Pancreas (tissue), 10 donors: ENCODE data around the gene UCK2. TPM values are rescaled to one million over a fixed set of nuclear protein-coding genes. Genes with fewer than 3 reads are reported as not detected.

Source experiments
- ATAC-seq, 4 donors: fragments of 200-7000 bp; cut with Tn5 transposase; one replicate each; pipeline versions ENCODE4 v1.8.0 to v1.9.1; 2020; ENCODE audit warnings: mild to moderate bottlenecking in 4 of 4, moderate library complexity in 4 of 4
- DNase-seq, 6 donors: peaks; one replicate each; pipeline ENCODE4 v3.0.0-alpha.2; 2020
- FAIRE-seq: peaks from 2 replicates; lab custom pipeline; 2012; peaks lifted over from hg19 to GRCh38; lab: Jason Lieb, UNC
- H3K27ac ChIP-seq, 4 donors: fragments of 200-600 bp; sonication (generic); 1 replicate in 3 of 4; 2 replicates in 1 of 4; pipeline versions ENCODE4 v1.5.0 to v1.8.0; 2020
- H3K27me3 ChIP-seq, 4 donors: fragments of 200-600 bp; one replicate each; pipeline ENCODE4 v1.8.0; 2021
- H3K36me3 ChIP-seq, 3 donors: fragments of 200-600 bp; sonication (generic) in 1 of 3; one replicate each; pipeline versions ENCODE4 v1.5.0 to v1.8.0; 2020 to 2021
- H3K4me1 ChIP-seq, 3 donors: fragments of 200-600 bp; one replicate each; pipeline ENCODE4 v1.8.0; 2021
- H3K4me3 ChIP-seq, 4 donors: fragments of 200-600 bp; sonication (generic) in 2 of 4; one replicate each; pipeline versions ENCODE4 v1.5.0 to v1.8.0; 2020 to 2021
- H3K9me3 ChIP-seq, 4 donors: fragments of 200-600 bp; one replicate each; pipeline ENCODE4 v1.8.0; 2021
- WGBS, 2 donors: extraction: QIAGEN DNeasy Blood & Tissue Kit; methylation state at CpG; one replicate each; pipeline ENCODE4 v1.1.7; 2013; 5-methylcytosine and 5-hydroxymethylcytosine counted together
- intact Hi-C, 3 donors: fragments of 100-400 bp; cut with DNase I; formaldehyde crosslinking; loops; one replicate each; pipeline versions ENCODE4 v1.11.1 to v1.14.2; 2022
- polyA plus RNA-seq, 2 donors: library from polyadenylated mRNA; stranded (reverse); fragments of 200-250 nt; gene quantifications; one replicate each; pipeline ENCODE4 v1.2.3, GENCODE V29; 2013
- total RNA-seq, 6 donors: library from RNA; stranded (reverse); fragmentation: NEBNext Ultra II Directional in 4 of 6; extraction: Animal tissue kit (Norgen Biotek cat#: 25700) in 4 of 6; gene quantifications; one replicate each; pipeline versions ENCODE4 v1.2.1 to v1.2.4, GENCODE V29; 2021 to 2023
- TF ChIP-seq, protein P1 (sequence below), 4 donors: fragments of 200-600 bp; sonication (generic) in 3 of 4; IDR thresholded peaks; one replicate each; pipeline versions ENCODE4 v1.5.0 to v1.8.0; 2021; ENCODE audit warnings: antibody characterized with exemption in 4 of 4
- donor health status: healthy with polysubstance abuse.
- donor health status: DM: no; HTN: no; CAD: no; lungs with moderate emphysema.
- donor health status: DM: no; HTN: no; CAD: no.
- donor health status: control.
- donor health status: control.
- donor health status: Bipolar disorder and iron deficiency.
- donor health status: DM: yes; HTN: yes; CAD: no.
- donor health status: DM: no; HTN: no; CAD: no.
- donor health status: DM: no; HTN: no; CAD: no.
- donor health status: DM: yes; HTN: yes; CAD: no.

The UCK2 gene
- total and polyA plus RNA-seq, 8 donors: 10.6 to 25.5 (median 15.5) TPM

DNA sequence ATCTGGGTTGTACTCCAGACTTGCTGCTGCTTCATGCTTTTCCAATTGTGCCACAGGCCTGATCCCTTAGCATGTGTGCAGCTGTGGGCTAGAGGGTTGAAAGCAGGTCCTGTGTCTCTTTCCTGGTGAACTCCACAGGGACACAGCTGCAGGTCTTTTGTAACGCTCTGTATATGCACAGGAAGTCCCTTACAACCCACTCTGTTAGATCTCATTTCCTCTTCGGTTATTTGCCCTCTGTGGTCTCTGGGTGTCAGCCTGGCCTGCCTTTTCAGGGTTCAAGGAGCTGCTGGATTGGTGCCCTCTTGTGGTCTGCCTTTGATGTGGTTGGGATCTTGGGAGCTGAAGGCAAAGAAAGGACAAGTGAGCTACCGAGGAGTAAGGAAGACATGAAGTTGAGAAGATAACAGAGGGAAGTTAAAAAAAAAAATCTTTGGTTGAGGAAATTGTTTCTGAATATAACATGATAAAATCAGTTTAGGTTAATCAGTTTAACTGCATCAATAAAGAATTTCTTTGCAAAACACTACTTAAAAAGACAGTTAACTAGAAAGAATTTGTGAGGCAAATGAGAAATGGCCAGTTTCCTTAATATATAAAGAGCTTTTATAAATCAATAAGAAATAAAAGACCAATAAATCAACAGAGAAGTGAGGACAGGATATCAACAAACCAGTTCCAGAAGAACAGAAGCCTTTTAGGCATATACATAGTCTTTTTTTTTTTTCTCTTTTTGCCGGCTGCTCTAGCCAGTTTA lies 44.1 kb downstream of the UCK2 start:
- FAIRE-seq: no peak
- TF ChIP-seq, protein P1, sequence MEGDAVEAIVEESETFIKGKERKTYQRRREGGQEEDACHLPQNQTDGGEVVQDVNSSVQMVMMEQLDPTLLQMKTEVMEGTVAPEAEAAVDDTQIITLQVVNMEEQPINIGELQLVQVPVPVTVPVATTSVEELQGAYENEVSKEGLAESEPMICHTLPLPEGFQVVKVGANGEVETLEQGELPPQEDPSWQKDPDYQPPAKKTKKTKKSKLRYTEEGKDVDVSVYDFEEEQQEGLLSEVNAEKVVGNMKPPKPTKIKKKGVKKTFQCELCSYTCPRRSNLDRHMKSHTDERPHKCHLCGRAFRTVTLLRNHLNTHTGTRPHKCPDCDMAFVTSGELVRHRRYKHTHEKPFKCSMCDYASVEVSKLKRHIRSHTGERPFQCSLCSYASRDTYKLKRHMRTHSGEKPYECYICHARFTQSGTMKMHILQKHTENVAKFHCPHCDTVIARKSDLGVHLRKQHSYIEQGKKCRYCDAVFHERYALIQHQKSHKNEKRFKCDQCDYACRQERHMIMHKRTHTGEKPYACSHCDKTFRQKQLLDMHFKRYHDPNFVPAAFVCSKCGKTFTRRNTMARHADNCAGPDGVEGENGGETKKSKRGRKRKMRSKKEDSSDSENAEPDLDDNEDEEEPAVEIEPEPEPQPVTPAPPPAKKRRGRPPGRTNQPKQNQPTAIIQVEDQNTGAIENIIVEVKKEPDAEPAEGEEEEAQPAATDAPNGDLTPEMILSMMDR (IDR thresholded peaks at IDR 0.05): no peak

DNA sequence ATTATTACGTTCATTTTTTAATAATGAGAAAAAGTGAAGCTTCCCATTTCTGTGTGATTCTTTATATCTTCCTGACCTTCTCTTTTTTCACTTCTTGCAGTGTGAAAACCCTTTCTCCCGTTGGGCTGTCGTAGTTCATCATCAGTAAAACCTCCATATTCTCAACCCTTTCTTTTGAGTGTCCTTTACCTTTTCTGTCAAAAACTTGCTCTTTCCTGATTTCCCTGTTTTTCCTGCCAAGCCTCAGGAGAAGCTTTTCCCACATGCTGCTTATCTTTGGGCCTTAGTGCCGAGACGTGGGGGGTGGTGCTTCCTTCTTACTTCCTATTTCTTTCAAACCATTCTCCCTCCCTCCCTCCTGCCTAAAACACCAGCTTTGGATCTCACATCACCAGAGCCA lies 46.1 kb downstream of the UCK2 start:
- TF ChIP-seq, protein P1 (IDR thresholded peaks at IDR 0.05): no peak
- intact Hi-C loops: no loop called here
- ATAC-seq: no peak
- H3K36me3 ChIP-seq: no peaks in the 10 kb centered on the region
- no peak overlapping the region for H3K4me3 ChIP-seq
- H3K27me3 ChIP-seq: no peaks in the 10 kb centered on the region
- H3K4me1 ChIP-seq: peaks cover 10 to 23% (median 21%) of the 10 kb centered on the region in 3 donors
- 84 to 88% methylated on average over 5 of the region's 5 CpGs for WGBS, 2 donors
- no peak for FAIRE-seq
- H3K9me3 ChIP-seq: no peaks in the 10 kb centered on the region
- no peak overlapping the region for H3K27ac ChIP-seq
- DNase-seq: no peak

More for the DNA sequence above, 44.1 kb downstream of the UCK2 start:
- H3K27me3 ChIP-seq: no peaks in the 10 kb centered on the region
- no peaks in the 10 kb centered on the region for H3K9me3 ChIP-seq
- H3K36me3 ChIP-seq: no peaks in the 10 kb centered on the region
- ATAC-seq: peak; percentile 20 to 72 (median 46)
- H3K4me3 ChIP-seq: no peak overlapping the region
- no peak overlapping the region for H3K27ac ChIP-seq
- H3K4me1 ChIP-seq: peaks cover 8 to 17% (median 14%) of the 10 kb centered on the region in 3 donors
- WGBS, 2 donors: 54% methylated on average over 4 of the region's 4 CpGs
- intact Hi-C loops: no loop called here
- DNase-seq: peak in 1 of 6 donors; percentile 48

DNA sequence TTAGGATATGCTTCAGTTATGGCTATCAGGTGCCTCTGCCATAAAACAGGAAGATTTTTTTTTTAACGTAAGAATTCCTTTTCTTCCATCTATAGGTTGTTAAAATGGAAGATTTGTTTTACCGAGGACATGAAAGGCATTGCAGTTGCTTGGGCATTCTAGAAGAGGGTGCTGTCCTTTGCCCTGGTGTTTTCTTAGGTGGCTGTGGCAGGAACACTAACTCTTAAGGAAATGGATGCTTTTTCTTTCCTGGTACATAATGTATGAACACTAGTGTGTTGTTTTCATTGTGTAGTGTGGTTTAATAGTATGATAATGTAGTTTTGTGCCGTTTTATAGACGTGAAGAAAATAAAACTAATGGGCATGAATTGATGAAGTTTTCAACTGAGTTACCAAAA lies 47.2 kb downstream of the UCK2 start:
- intact Hi-C loops: no loop called here
- H3K9me3 ChIP-seq: no peaks in the 10 kb centered on the region
- H3K36me3 ChIP-seq: no peaks in the 10 kb centered on the region
- TF ChIP-seq, protein P1 (IDR thresholded peaks at IDR 0.05): no peak
- DNase-seq (no peak), FAIRE-seq (no peak), ATAC-seq (no peak)
- H3K27ac ChIP-seq: peak overlapping the region in 1 of 4 donors; percentile 73
- H3K4me3 ChIP-seq: no peak overlapping the region
- peaks cover 10 to 23% (median 21%) of the 10 kb centered on the region in 3 donors for H3K4me1 ChIP-seq
- WGBS, 2 donors: 65 to 72% methylated on average over 4 of the region's 4 CpGs
- H3K27me3 ChIP-seq: no peaks in the 10 kb centered on the region

DNA sequence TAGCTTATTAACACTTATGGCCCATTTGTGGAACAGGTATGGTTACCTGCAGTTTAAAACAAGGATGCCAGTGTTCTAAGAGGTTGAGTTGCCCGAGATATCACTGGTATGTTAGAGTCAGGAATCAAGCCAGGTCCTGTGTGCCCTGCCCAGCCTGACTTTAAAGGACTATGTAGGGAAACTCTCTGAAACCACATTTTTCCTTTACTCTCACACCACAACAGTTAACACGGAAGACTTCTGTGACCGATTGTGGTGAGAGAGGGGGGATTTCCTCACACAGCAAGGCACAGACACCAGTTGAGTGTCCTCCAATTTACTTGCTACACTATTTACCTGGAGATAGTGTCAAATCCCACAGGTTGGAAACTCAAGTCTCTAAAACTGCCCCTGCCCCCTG lies 47.8 kb downstream of the UCK2 start:
- no peaks in the 10 kb centered on the region for H3K27me3 ChIP-seq
- peaks cover 10 to 23% (median 21%) of the 10 kb centered on the region in 3 donors for H3K4me1 ChIP-seq
- ATAC-seq (peak; percentile 36 to 81 (median 72)), DNase-seq (no peak), FAIRE-seq (no peak)
- no peaks in the 10 kb centered on the region for H3K36me3 ChIP-seq
- no peak overlapping the region for H3K4me3 ChIP-seq
- peak overlapping the region; percentile 32 to 73 (median 62) for H3K27ac ChIP-seq
- TF ChIP-seq, protein P1 (IDR thresholded peaks at IDR 0.05): no peak
- 23 to 27% methylated on average over 3 of the region's 3 CpGs for WGBS, 2 donors
- intact Hi-C loops: no loop called here
- H3K9me3 ChIP-seq: no peaks in the 10 kb centered on the region

DNA sequence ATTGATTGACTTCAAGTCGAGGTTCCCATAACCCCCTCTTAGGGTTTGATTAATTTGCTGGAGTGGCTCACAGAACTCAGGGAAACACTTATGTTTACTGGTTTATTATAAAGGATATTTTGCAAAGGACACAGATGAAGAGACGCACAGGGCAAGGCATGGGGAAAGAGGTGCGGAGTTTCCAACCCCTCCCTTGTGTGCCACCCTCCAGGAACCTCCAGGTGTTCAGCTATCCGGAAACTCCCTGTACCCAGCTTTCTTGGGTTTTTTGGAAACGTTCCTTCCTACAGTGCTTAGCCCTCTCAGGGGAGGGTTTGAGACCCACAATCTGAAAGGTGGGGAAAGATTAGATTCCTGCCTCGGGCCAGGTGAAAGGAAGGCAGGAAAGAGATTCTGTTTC lies 48.2 kb downstream of the UCK2 start:
- peak overlapping the region; percentile 32 to 73 (median 62) for H3K27ac ChIP-seq
- no peak for FAIRE-seq

More for the DNA sequence above, 48.2 kb downstream of the UCK2 start:
- peaks cover 10 to 23% (median 21%) of the 10 kb centered on the region in 3 donors for H3K4me1 ChIP-seq
- no peak overlapping the region for H3K4me3 ChIP-seq
- TF ChIP-seq, protein P1 (IDR thresholded peaks at IDR 0.05): no peak
- no peaks in the 10 kb centered on the region for H3K9me3 ChIP-seq
- 11 to 15% methylated on average over 6 of the region's 6 CpGs for WGBS, 2 donors
- no peaks in the 10 kb centered on the region for H3K36me3 ChIP-seq
- DNase-seq (no peak), ATAC-seq (peak; percentile 62 to 71 (median 64))
- intact Hi-C loops: no loop called here
- H3K27me3 ChIP-seq: no peaks in the 10 kb centered on the region
